Heart left ventricle (tissue), 16 donors: ENCODE data around the gene MED22. TPM values are rescaled to one million over a fixed set of nuclear protein-coding genes. Genes with fewer than 3 reads are reported as not detected.

Experiments used
- ATAC-seq, 4 donors: fragments of 200-7000 bp; cut with Tn5 transposase; one replicate each; pipeline ENCODE4 v1.9.1; 2020 to 2022; ENCODE audit warnings: moderate library complexity in 4 of 4, mild to moderate bottlenecking in 3 of 4, moderate number of reproducible peaks in 1 of 4
- DNase-seq, 5 donors: peaks; one replicate each; pipeline ENCODE4 v3.0.0-alpha.2; 2020
- H3K27ac ChIP-seq, 12 donors: fragments of 200-600 bp; sonication (generic) in 4 of 12; one replicate each; pipeline versions ENCODE4 v1.5.0 to v1.8.0; 2016 to 2022; ENCODE audit warnings: mild to moderate bottlenecking in 2 of 12
- H3K27me3 ChIP-seq, 9 donors: fragments of 200-600 bp; sonication (generic) in 2 of 9; one replicate each; pipeline versions ENCODE4 v1.5.1 to v1.8.0; 2016 to 2022; ENCODE audit warnings: mild to moderate bottlenecking in 3 of 9
- H3K36me3 ChIP-seq, 9 donors: fragments of 200-600 bp; sonication (generic) in 2 of 9; one replicate each; pipeline versions ENCODE4 v1.5.0 to v1.8.0; 2018 to 2022; ENCODE audit warnings: mild to moderate bottlenecking in 2 of 9
- H3K4me1 ChIP-seq, 12 donors: fragments of 200-600 bp; sonication (generic) in 4 of 12; one replicate each; pipeline versions ENCODE4 v1.5.0 to v1.8.0; 2016 to 2022; ENCODE audit warnings: mild to moderate bottlenecking in 3 of 12
- H3K4me3 ChIP-seq, 12 donors: fragments of 200-600 bp; sonication (generic) in 4 of 12; one replicate each; pipeline versions ENCODE4 v1.5.0 to v1.8.0; 2017 to 2022; ENCODE audit warnings: mild to moderate bottlenecking in 9 of 12, moderate library complexity in 4 of 12
- H3K9me3 ChIP-seq, 12 donors: fragments of 200-600 bp; sonication (generic) in 4 of 12; one replicate each; pipeline versions ENCODE4 v1.5.0 to v1.8.0; 2016 to 2022; ENCODE audit warnings: mild to moderate bottlenecking in 1 of 12
- CTCF ChIP-seq, 12 donors: fragments of 200-600 bp; sonication (generic) in 4 of 12; IDR thresholded peaks; one replicate each; pipeline versions ENCODE4 v1.5.0 to v1.8.0; 2018 to 2022; ENCODE audit warnings: antibody characterized with exemption in 12 of 12, mild to moderate bottlenecking in 5 of 12
- POLR2A ChIP-seq, 2 donors: fragments of 450-650 bp; IDR thresholded peaks; one replicate each; pipeline ENCODE4 v1.6.1; 2017; ENCODE audit warnings: antibody characterized with exemption in 2 of 2, mild to moderate bottlenecking in 2 of 2, moderate library complexity in 2 of 2
- WGBS, 4 donors: extraction: QIAGEN DNeasy Blood & Tissue Kit in 2 of 4; methylation state at CpG; one replicate each; pipeline versions ENCODE4 v1.1.5 to v1.1.7; 2013 to 2018; 5-methylcytosine and 5-hydroxymethylcytosine counted together
- intact Hi-C, 10 donors: fragments of 100-400 bp; cut with DNase I; formaldehyde crosslinking; loops; one replicate each; pipeline versions ENCODE4 v1.11.1 to v1.14.2; 2022
- polyA plus RNA-seq, 2 donors: library from polyadenylated mRNA; stranded (reverse); fragments of 200-250 nt; gene quantifications; one replicate each; pipeline ENCODE4 v1.2.3, GENCODE V29; 2013
- total RNA-seq, 9 donors: library from RNA; depleted of rRNA in 2 of 9; stranded (reverse); fragments of >200 nt in 2 of 9; fragmentation: NEBNext Ultra II Directional in 3 of 9; extraction: Animal tissue kit (Norgen Biotek cat#: 25700) in 3 of 9; gene quantifications; one replicate each; pipeline versions ENCODE4 v1.1.0 to v1.2.4, GENCODE V29; 2016 to 2023
- donor health status: ischemic (EF 13 %, LVEDD 7.1; RV severe dilation, severe dysfunction).
- donor health status: healthy with polysubstance abuse.
- donor health status: DM: no; HTN: yes; CAD: no.
- donor health status: DM: no; HTN: no; CAD: no.
- donor health status: ischemic (EF 25% LVEDD 6.9; RV normal size, moderate dysfunction).
- donor health status: ischemic (EF 25% LVEDD 5.7; RV mildly dilated, moderate dysfunction).
- donor health status: healthy.
- donor health status: DM: yes; HTN: yes; CAD: no.
- donor health status: ischemic (EF 35%, LVEDD 5.7; RV mildly dilated, moderate dysfunction).
- donor health status: nonischemic (EF 11% LVEDD 7.7; RV severe dilation, severe dysfunction).
- donor health status: DM: yes; HTN: yes; CAD: no.
- donor health status: PGD.
- donor health status: ischemic (EF 29% LVEDD 5.4; RV normal size, mild dysfunction).
- donor health status: nonischemic (EF 23%, LVEDD 6.1; RV moderate dilation, normal function).

MED22 gene
- total and polyA plus RNA-seq, 11 donors: 12.3 to 33.8 (median 19.5) TPM

DNA sequence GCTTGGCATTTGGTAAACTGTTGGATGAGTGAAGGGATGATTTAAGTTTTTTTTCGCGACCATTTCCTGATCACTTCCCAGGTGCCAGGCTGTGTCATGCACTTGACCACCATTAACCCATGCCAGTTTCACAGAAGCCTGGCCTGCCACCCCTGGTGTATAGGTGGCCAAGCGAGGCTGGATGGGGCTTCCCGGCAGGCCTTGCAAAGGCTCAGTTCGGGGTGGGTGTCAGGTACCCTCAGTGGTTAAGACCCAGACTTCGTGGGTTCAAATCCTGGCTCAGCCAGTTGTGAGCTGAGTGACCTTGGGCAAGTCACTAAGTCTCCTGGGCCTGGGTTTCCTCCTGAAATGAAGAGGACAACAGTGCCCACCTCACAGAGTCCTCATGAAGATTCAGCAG lies 2.3 kb downstream of the MED22 start:
- no peak overlapping the region for H3K27ac ChIP-seq
- ATAC-seq (no peak), DNase-seq (no peak)
- no peaks in the 10 kb centered on the region for H3K9me3 ChIP-seq
- peaks cover 4 to 46% (median 25%) of the 10 kb centered on the region in 12 donors for H3K4me1 ChIP-seq
- WGBS, 4 donors: 79 to 96% (median 91%) methylated on average over 2 to 6 of the region's 6 CpGs
- no peak overlapping the region for H3K4me3 ChIP-seq
- intact Hi-C loops: loop anchor here in 1 of 10 donors (10.0 kb wide), 1 partner anchor 139 kb away; no protein-coding TSS in a partner anchor
- H3K36me3 ChIP-seq: peaks cover 0 to 72% (median 67%) of the 10 kb centered on the region in 9 donors
- no peaks in the 10 kb centered on the region for H3K27me3 ChIP-seq
- TF ChIP-seq POLR2A (IDR thresholded peaks at IDR 0.05) (no peak), CTCF (IDR thresholded peaks at IDR 0.05) (no peak)

- ATAC-seq (no peak), DNase-seq (no peak)
- Histone ChIP-seq H3K9me3 (no peaks in the 10 kb centered on the region), H3K27ac (no peak overlapping the region), H3K4me3 (no peak overlapping the region), H3K36me3 (peaks cover 0 to 72% (median 67%) of the 10 kb centered on the region in 9 donors), H3K27me3 (no peaks in the 10 kb centered on the region), H3K4me1 (peaks cover 4 to 49% (median 25%) of the 10 kb centered on the region in 12 donors)
- 93 to 97% (median 95%) methylated on average over 12 of the region's 12 CpGs for WGBS, 4 donors
- intact Hi-C loops: loop anchor here in 1 of 10 donors (10.0 kb wide), 1 partner anchor 140 kb away; no protein-coding TSS in a partner anchor
- TF ChIP-seq POLR2A (IDR thresholded peaks at IDR 0.05) (no peak), CTCF (IDR thresholded peaks at IDR 0.05) (no peak)
These were observed 3.0 kb downstream of the MED22 start for GRCh38 chr9:133344979-133345378.

DNA sequence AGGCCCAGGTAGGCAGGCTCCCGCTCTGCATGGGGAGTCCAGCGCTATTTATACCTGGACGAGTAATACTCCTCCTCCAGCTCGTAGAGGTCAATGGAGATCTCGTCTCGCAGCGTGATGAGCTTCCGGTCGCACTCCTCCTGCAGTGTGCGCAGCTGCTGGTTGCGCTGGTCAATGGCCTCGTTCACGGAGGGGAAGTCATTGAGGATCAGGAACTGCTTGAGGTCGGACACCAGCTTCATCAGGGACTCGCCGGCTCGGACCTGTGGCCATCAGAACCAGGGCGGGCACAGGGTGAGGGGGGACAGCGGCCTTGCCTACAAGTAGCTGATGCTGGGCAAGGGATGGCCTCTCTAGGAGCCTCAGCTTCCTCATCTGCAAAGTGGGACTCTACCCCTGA lies 3.9 kb downstream of the MED22 start:
- peaks cover 0 to 72% (median 65%) of the 10 kb centered on the region in 9 donors for H3K36me3 ChIP-seq
- H3K4me3 ChIP-seq: no peak overlapping the region
- H3K27me3 ChIP-seq: no peaks in the 10 kb centered on the region
- peaks cover 2 to 49% (median 18%) of the 10 kb centered on the region in 12 donors for H3K4me1 ChIP-seq
- no peaks in the 10 kb centered on the region for H3K9me3 ChIP-seq
- 93 to 98% (median 94%) methylated on average over 16 to 19 of the region's 19 CpGs for WGBS, 4 donors
- no peak for TF ChIP-seq POLR2A (IDR thresholded peaks at IDR 0.05)
- no peak for TF ChIP-seq CTCF (IDR thresholded peaks at IDR 0.05)
- ATAC-seq: no peak
- no peak overlapping the region for H3K27ac ChIP-seq
- intact Hi-C loops: loop anchor here in 1 of 10 donors (10.0 kb wide), 1 partner anchor 141 kb away; no protein-coding TSS in a partner anchor
- peak in 1 of 5 donors; percentile 56 for DNase-seq

- no peak for DNase-seq
- H3K27me3 ChIP-seq: no peaks in the 10 kb centered on the region
- H3K27ac ChIP-seq: peak overlapping the region in 1 of 12 donors; percentile 92
- H3K36me3 ChIP-seq: peaks cover 0 to 74% (median 66%) of the 10 kb centered on the region in 9 donors
- ATAC-seq: no peak
- WGBS, 4 donors: 84 to 86% (median 85%) methylated on average over 11 of the region's 11 CpGs
- H3K4me1 ChIP-seq: peaks cover 0 to 52% (median 14%) of the 10 kb centered on the region in 12 donors
- intact Hi-C loops: loop anchor here in 1 of 10 donors (10.0 kb wide), 1 partner anchor 142 kb away; no protein-coding TSS in a partner anchor
- no peaks in the 10 kb centered on the region for H3K9me3 ChIP-seq
- no peak overlapping the region for H3K4me3 ChIP-seq
- TF ChIP-seq CTCF (IDR thresholded peaks at IDR 0.05): peak in 1 of 12 donors; percentile 6
- no peak for TF ChIP-seq POLR2A (IDR thresholded peaks at IDR 0.05)
These were observed 5.4 kb downstream of the MED22 start for GRCh38 chr9:133342570-133342969.
